IPS-15b (cell line): ENCODE measurements around the gene ASAP3.

Experiments used
- H3K27me3 ChIP-seq: one replicate; pipeline ENCODE4 v1.6.1; 2013; ENCODE audit warnings: low read length; ENCODE audit not compliant: control insufficient read depth, insufficient read depth
- H3K36me3 ChIP-seq: one replicate; pipeline ENCODE4 v1.6.1; 2013; ENCODE audit warnings: low read length; ENCODE audit not compliant: control insufficient read depth, insufficient read depth
- H3K4me1 ChIP-seq: one replicate; pipeline ENCODE4 v1.6.1; 2013; ENCODE audit warnings: mild to moderate bottlenecking, low read length; ENCODE audit not compliant: control insufficient read depth, insufficient read depth
- H3K4me3 ChIP-seq: one replicate; pipeline ENCODE4 v1.5.1; 2013; ENCODE audit warnings: low read depth, low read length
- H3K9ac ChIP-seq: one replicate; pipeline ENCODE4 v1.6.1; 2013; ENCODE audit warnings: low read depth, mild to moderate bottlenecking, low read length
- H3K9me3 ChIP-seq: one replicate; pipeline ENCODE4 v1.6.1; 2013; ENCODE audit warnings: mild to moderate bottlenecking, low read length; ENCODE audit not compliant: control insufficient read depth, insufficient read depth

Gene ASAP3

GRCh38 chr1:23484253-23485001 lies 448 bp upstream of the ASAP3 start:
- peak overlapping the region; percentile 82 for H3K4me3 ChIP-seq
- H3K9ac ChIP-seq: peak overlapping the region; percentile 47
- H3K27me3 ChIP-seq: peaks cover 38% of the 10 kb centered on the region
- no peaks in the 10 kb centered on the region for H3K36me3 ChIP-seq
- H3K9me3 ChIP-seq: no peaks in the 10 kb centered on the region
- peaks cover 3% of the 10 kb centered on the region for H3K4me1 ChIP-seq

GRCh38 chr1:23481904-23482303 lies 2.1 kb downstream of the ASAP3 start:
- Histone ChIP-seq H3K9ac (no peak overlapping the region), H3K4me1 (peaks cover 3% of the 10 kb centered on the region), H3K9me3 (no peaks in the 10 kb centered on the region), H3K4me3 (no peak overlapping the region), H3K36me3 (no peaks in the 10 kb centered on the region), H3K27me3 (peaks cover 31% of the 10 kb centered on the region)

- H3K9ac ChIP-seq: no peak overlapping the region
- H3K4me3 ChIP-seq: no peak overlapping the region
These were observed 2.9 kb downstream of the ASAP3 start for GRCh38 chr1:23481026-23481597.

GRCh38 chr1:23480187-23481025 lies 3.6 kb downstream of the ASAP3 start:
- no peak overlapping the region for H3K4me3 ChIP-seq
- peaks cover 20% of the 10 kb centered on the region for H3K27me3 ChIP-seq
- no peak overlapping the region for H3K9ac ChIP-seq
- H3K4me1 ChIP-seq: peaks cover 3% of the 10 kb centered on the region
- no peaks in the 10 kb centered on the region for H3K36me3 ChIP-seq
- no peaks in the 10 kb centered on the region for H3K9me3 ChIP-seq

More at GRCh38 chr1:23481026-23481597, 2.9 kb downstream of the ASAP3 start:
- Histone ChIP-seq H3K27me3 (peaks cover 26% of the 10 kb centered on the region), H3K9me3 (no peaks in the 10 kb centered on the region), H3K4me1 (peaks cover 3% of the 10 kb centered on the region), H3K36me3 (no peaks in the 10 kb centered on the region)

GRCh38 chr1:23479666-23479941 lies 4.4 kb downstream of the ASAP3 start:
- Histone ChIP-seq H3K9me3 (no peaks in the 10 kb centered on the region), H3K4me1 (peaks cover 3% of the 10 kb centered on the region), H3K9ac (no peak overlapping the region), H3K27me3 (peaks cover 14% of the 10 kb centered on the region), H3K4me3 (no peak overlapping the region), H3K36me3 (no peaks in the 10 kb centered on the region)

- Histone ChIP-seq H3K27me3 (peaks cover 14% of the 10 kb centered on the region), H3K4me1 (peaks cover 3% of the 10 kb centered on the region), H3K36me3 (no peaks in the 10 kb centered on the region), H3K4me3 (no peak overlapping the region), H3K9me3 (no peaks in the 10 kb centered on the region), H3K9ac (no peak overlapping the region)
These were observed 4.9 kb downstream of the ASAP3 start for GRCh38 chr1:23478896-23479665.

- Histone ChIP-seq H3K27me3 (peaks cover 9% of the 10 kb centered on the region), H3K9ac (no peak overlapping the region), H3K9me3 (no peaks in the 10 kb centered on the region), H3K4me3 (no peak overlapping the region), H3K4me1 (no peaks in the 10 kb centered on the region), H3K36me3 (no peaks in the 10 kb centered on the region)
These were observed 6.4 kb downstream of the ASAP3 start for GRCh38 chr1:23477359-23478144.

GRCh38 chr1:23475641-23476040 lies 8.3 kb downstream of the ASAP3 start:
- H3K4me1 ChIP-seq: no peaks in the 10 kb centered on the region
- no peak overlapping the region for H3K9ac ChIP-seq
- no peaks in the 10 kb centered on the region for H3K36me3 ChIP-seq
- H3K27me3 ChIP-seq: no peaks in the 10 kb centered on the region
- H3K4me3 ChIP-seq: no peak overlapping the region
- no peaks in the 10 kb centered on the region for H3K9me3 ChIP-seq

- no peaks in the 10 kb centered on the region for H3K27me3 ChIP-seq
These were observed 8.8 kb downstream of the ASAP3 start for GRCh38 chr1:23475134-23475628.

GRCh38 chr1:23473037-23473800 lies 10.8 kb downstream of the ASAP3 start:
- no peaks in the 10 kb centered on the region for H3K9me3 ChIP-seq
- H3K4me1 ChIP-seq: no peaks in the 10 kb centered on the region
- H3K27me3 ChIP-seq: no peaks in the 10 kb centered on the region
- no peak overlapping the region for H3K9ac ChIP-seq
- H3K4me3 ChIP-seq: no peak overlapping the region
- H3K36me3 ChIP-seq: no peaks in the 10 kb centered on the region

More at GRCh38 chr1:23475134-23475628, 8.8 kb downstream of the ASAP3 start:
- H3K4me1 ChIP-seq: no peaks in the 10 kb centered on the region
- H3K4me3 ChIP-seq: no peak overlapping the region
- no peaks in the 10 kb centered on the region for H3K36me3 ChIP-seq
- H3K9ac ChIP-seq: no peak overlapping the region
- no peaks in the 10 kb centered on the region for H3K9me3 ChIP-seq
